GM18520 (cell line): ENCODE measurements around the gene IQCM.

Source experiments
- ATAC-seq: cut with Tn5 transposase; IDR thresholded peaks from one replicate; pipeline ENCODE4 v1.9.1; 2021; ENCODE audit not compliant: unreplicated experiment

IQCM gene

GRCh38 chr4:149311076-149311475, 504.6 kb downstream of the IQCM start:
- no peak for ATAC-seq

GRCh38 chr4:149306537-149306936, 509.1 kb downstream of the IQCM start:
- peak; percentile 51 for ATAC-seq
